ENCODE results near the gene VHLL.

GRCh38 chr1:156338180-156338976, 39.3 kb upstream of the VHLL start, which contains the start of the genes CCT3 and TSACC:
- TF ChIP-seq CTCF (IDR thresholded peaks at IDR 0.05; ENCODE audit: insufficient read depth, low read length, poor library complexity, severe bottlenecking) (no peak), EZH2phosphoT487 (conservative IDR thresholded peaks at IDR 0.05; ENCODE audit: low read length) (no peak)

Data from SU-DHL-6 (cell line).